Epithelial cell of proximal tubule (primary cell): ENCODE measurements around the gene MARCHF10. TPM values are rescaled to one million over a fixed set of nuclear protein-coding genes. Genes with fewer than 3 reads are reported as not detected.
"Not testable (repeated sequence)": the region's sequence is repeated elsewhere in the genome, so short reads cannot be mapped to it uniquely, and the experiment has no call there.

Experiments used
- DNase-seq: peaks from one replicate; pipeline ENCODE4 v3.0.0-alpha.2; 2011; ENCODE audit warnings: low read depth
- H3K4me3 ChIP-seq: 2 replicates; pipeline ENCODE4 v1.5.1; 2011; ENCODE audit warnings: low read depth, mild to moderate bottlenecking, low read length
- CTCF ChIP-seq: conservative IDR thresholded peaks from 2 replicates; pipeline ENCODE4 v1.5.1; 2012; ENCODE audit warnings: low read depth, mild to moderate bottlenecking, low read length
- total RNA-seq: library from RNA; depleted of rRNA; stranded (reverse); fragments of >200 nt; gene quantifications from 2 replicates; pipeline ENCODE4 v1.2.3, GENCODE V29; 2015

Gene MARCHF10
- total RNA-seq, 1 donor from 2014 or later = 4.8 TPM

- no peak for DNase-seq
- TF ChIP-seq CTCF = no peak
- no peak overlapping the region for H3K4me3 ChIP-seq
These were observed 105.3 kb downstream of the MARCHF10 start for GRCh38 chr17:62702746-62703260.

GRCh38 chr17:62701706-62702085 is 106.4 kb downstream of the MARCHF10 start:
- DNase-seq = no peak
- no peak for TF ChIP-seq CTCF
- H3K4me3 ChIP-seq = no peak overlapping the region

GRCh38 chr17:62700964-62701705 is 107.0 kb downstream of the MARCHF10 start:
- no peak for DNase-seq
- no peak overlapping the region for H3K4me3 ChIP-seq
- TF ChIP-seq CTCF = no peak

- DNase-seq, H3K4me3 ChIP-seq: not testable (repeated sequence)
These were observed 109.7 kb downstream of the MARCHF10 start for GRCh38 chr17:62698459-62698858.

- H3K4me3 ChIP-seq = no peak overlapping the region
- no peak for TF ChIP-seq CTCF
- no peak for DNase-seq
These were observed 111.2 kb downstream of the MARCHF10 start for GRCh38 chr17:62696726-62697490.

GRCh38 chr17:62696256-62696655 is 111.9 kb downstream of the MARCHF10 start:
- DNase-seq = no peak
- no peak overlapping the region for H3K4me3 ChIP-seq
- no peak for TF ChIP-seq CTCF

GRCh38 chr17:62695093-62695738 is 112.9 kb downstream of the MARCHF10 start:
- H3K4me3 ChIP-seq, DNase-seq: not testable (repeated sequence)
